ENCODE results near the gene ADAMTSL1.

The ADAMTSL1 gene

GRCh38 chr9:18550286-18550685 lies 76.3 kb downstream of the ADAMTSL1 start:
- DNase-seq (ENCODE audit: low spot score) = no peak

- no peak for DNase-seq (ENCODE audit: low spot score)
Observed at GRCh38 chr9:18554244-18554643, 80.3 kb downstream of the ADAMTSL1 start.

GRCh38 chr9:18555105-18555883 lies 81.3 kb downstream of the ADAMTSL1 start:
- no peak for DNase-seq (ENCODE audit: low spot score)

GRCh38 chr9:18564018-18564880 lies 90.3 kb downstream of the ADAMTSL1 start:
- DNase-seq (ENCODE audit: low spot score) = no peak

GRCh38 chr9:18566121-18566520 lies 92.2 kb downstream of the ADAMTSL1 start:
- DNase-seq (ENCODE audit: low spot score) = no peak

- no peak for DNase-seq (ENCODE audit: low spot score)
Observed at GRCh38 chr9:18568973-18569372, 95.0 kb downstream of the ADAMTSL1 start.

- DNase-seq (ENCODE audit: low spot score) = no peak
Observed at GRCh38 chr9:18569941-18570630, 96.1 kb downstream of the ADAMTSL1 start.

GRCh38 chr9:18573021-18573556 lies 99.1 kb downstream of the ADAMTSL1 start:
- DNase-seq (ENCODE audit: low spot score) = no peak

- DNase-seq (ENCODE audit: low spot score) = no peak
Observed at GRCh38 chr9:18575686-18576085, 101.7 kb downstream of the ADAMTSL1 start.

GRCh38 chr9:18579536-18579935 lies 105.6 kb downstream of the ADAMTSL1 start:
- DNase-seq (ENCODE audit: low spot score) = no peak

- no peak for DNase-seq (ENCODE audit: low spot score)
Observed at GRCh38 chr9:18580151-18580550, 106.2 kb downstream of the ADAMTSL1 start.

- DNase-seq (ENCODE audit: low spot score) = no peak
Observed at GRCh38 chr9:18585996-18586395, 112.0 kb downstream of the ADAMTSL1 start.

GRCh38 chr9:18588002-18588401 lies 114.0 kb downstream of the ADAMTSL1 start:
- no peak for DNase-seq (ENCODE audit: low spot score)

- DNase-seq (ENCODE audit: low spot score) = no peak
Observed at GRCh38 chr9:18591261-18591660, 117.3 kb downstream of the ADAMTSL1 start.

- no peak for DNase-seq (ENCODE audit: low spot score)
Observed at GRCh38 chr9:18594837-18595236, 120.9 kb downstream of the ADAMTSL1 start.

- peak; percentile 71 for DNase-seq (ENCODE audit: low spot score)
Observed at GRCh38 chr9:18595597-18595996, 121.6 kb downstream of the ADAMTSL1 start.

GRCh38 chr9:18596920-18597319 lies 123.0 kb downstream of the ADAMTSL1 start:
- no peak for DNase-seq (ENCODE audit: low spot score)

GRCh38 chr9:18598969-18599368 lies 125.0 kb downstream of the ADAMTSL1 start:
- DNase-seq (ENCODE audit: low spot score) = no peak

GRCh38 chr9:18601026-18601425 lies 127.1 kb downstream of the ADAMTSL1 start:
- no peak for DNase-seq (ENCODE audit: low spot score)

GRCh38 chr9:18601956-18602355 lies 128.0 kb downstream of the ADAMTSL1 start:
- DNase-seq (ENCODE audit: low spot score) = no peak

- peak; percentile 42 for DNase-seq (ENCODE audit: low spot score)
Observed at GRCh38 chr9:18604767-18605730, 131.1 kb downstream of the ADAMTSL1 start.

Measured in globus pallidus (tissue), 1 donor.